K562 (cell line): ENCODE measurements around the gene ETV2. TPM values are rescaled to one million over a fixed set of nuclear protein-coding genes. Genes with fewer than 3 reads are reported as not detected.

Experiments
- BCOR ChIP-seq: fragments of 450-650 bp; IDR thresholded peaks from 2 replicates; pipeline ENCODE4 v1.6.1; 2016
- BRCA1 ChIP-seq, 2 experiments: fragments of 450-650 bp in 1 of 2; sonication (generic) in 1 of 2; formaldehyde crosslinking in 1 of 2; IDR thresholded peaks; 2 replicates each; pipeline versions ENCODE4 v1.5.0 to v1.6.1; 2017 to 2020; ENCODE audit warnings: mild to moderate bottlenecking in 1 of 2, missing genetic modification reagents in 1 of 2
- CBX1 ChIP-seq: sonication (generic); IDR thresholded peaks from 2 replicates; pipeline ENCODE4 v1.6.1; 2016; ENCODE audit warnings: antibody characterized with exemption, low read depth, mild to moderate bottlenecking
- CTCFL ChIP-seq: IDR thresholded peaks from 2 replicates; pipeline ENCODE4 v1.6.1; 2011; ENCODE audit warnings: borderline replicate concordance, low read depth, mild to moderate bottlenecking, moderate library complexity, low read length; ENCODE audit not compliant: insufficient read depth, poor library complexity, severe bottlenecking
- DACH1 ChIP-seq: fragments of 450-650 bp; IDR thresholded peaks from 2 replicates; pipeline ENCODE4 v1.6.1; 2018; ENCODE audit not compliant: partially characterized antibody
- MTA3 ChIP-seq: fragments of 450-650 bp; formaldehyde crosslinking; IDR thresholded peaks from 2 replicates; pipeline ENCODE4 v1.6.1; 2017; ENCODE audit warnings: mild to moderate bottlenecking, borderline replicate concordance
- PRDM10 ChIP-seq: fragments of 450-650 bp; IDR thresholded peaks from 2 replicates; pipeline ENCODE4 v1.6.1; 2018; ENCODE audit not compliant: partially characterized antibody
- SMARCA4 ChIP-seq: fragments of 450-650 bp; IDR thresholded peaks from 2 replicates; pipeline ENCODE4 v1.6.1; 2016
- TFAP4 ChIP-seq: sonication (generic); formaldehyde crosslinking; IDR thresholded peaks from 2 replicates; pipeline ENCODE4 v1.8.0; 2022; ENCODE audit warnings: missing genetic modification reagents, mild to moderate bottlenecking, moderate library complexity, borderline replicate concordance
- VEZF1 ChIP-seq: fragments of 200-800 bp; sonication (Bioruptor generic); IDR thresholded peaks from 2 replicates; pipeline ENCODE4 v1.6.1; 2017; ENCODE audit warnings: missing genetic modification characterization, missing compliant biosample characterization
- ZBTB1 ChIP-seq: sonication (generic); formaldehyde crosslinking; IDR thresholded peaks from 2 replicates; pipeline ENCODE4 v1.8.1; 2023; ENCODE audit warnings: missing genetic modification reagents, low read depth, mild to moderate bottlenecking, borderline replicate concordance
- ZBTB12 ChIP-seq: fragments of 250-450 bp; sonication (Bioruptor Pico); IDR thresholded peaks from 2 replicates; pipeline ENCODE4 v1.4.0; 2020
- ZNF263 ChIP-seq: sonication (generic); formaldehyde crosslinking; IDR thresholded peaks from 2 replicates; pipeline ENCODE4 v1.8.0; 2022; ENCODE audit warnings: mild to moderate bottlenecking, missing genetic modification reagents, borderline replicate concordance
- ZNF398 ChIP-seq: fragments of 250-450 bp; sonication (Bioruptor Pico); IDR thresholded peaks from 2 replicates; pipeline ENCODE4 v1.8.0; 2021; ENCODE audit warnings: moderate library complexity, mild to moderate bottlenecking, inconsistent platforms
- polyA plus RNA-seq, 8 experiments: library from polyadenylated mRNA; depleted of rRNA in 4 of 8; stranded (reverse) in 5 of 8; unstranded in 3 of 8; fragments of >200 nt; fragmentation: Nextera tagmentation in 2 of 8; fragmentation: Illumina TruSeq in 1 of 8; extraction: Ambion mirVana in 2 of 8; extraction: Trizol in 1 of 8; gene quantifications; 2 replicates each; pipeline versions ENCODE4 v1.2.1 to v1.2.3, GENCODE V29; 2011 to 2014; ENCODE audit warnings: inconsistent platforms in 1 of 8, missing spikeins in 1 of 8
- total RNA-seq, 7 experiments: library from RNA; depleted of rRNA in 6 of 7; stranded (reverse); fragments of >200 nt in 6 of 7; fragmentation: Illumina TruSeq in 2 of 7; extraction: Trizol in 2 of 7; gene quantifications; 2 replicates each; pipeline versions ENCODE4 v1.2.1 to v1.2.3, GENCODE V29; 2011 to 2021; ENCODE audit warnings: low replicate concordance in 1 of 7

ETV2 gene
- total and polyA plus RNA-seq, 9 of the 15 experiments (the other 6 are each of a cell fraction or from before 2014, with no cell fraction given) = 0.11 to 3.7 (median 0.55) TPM

- no peak for TF ChIP-seq ZNF263 (CRISPR knock-in tag)
- peak; percentile 85 for TF ChIP-seq VEZF1 (CRISPR knock-in tag)
- 0 out of 2 replicates have a peak, but pooled peaks have one; percentile 54 for TF ChIP-seq MTA3
- TF ChIP-seq SMARCA4 = peak; percentile 57
- TF ChIP-seq TFAP4 = peak; percentile 77; the same call in 1 of the 2 replicates
- TF ChIP-seq CBX1 = 0 out of 2 replicates have a peak, but pooled peaks have one; percentile 31
- peak; percentile 19 for TF ChIP-seq PRDM10
- no peak for TF ChIP-seq ZNF398 (CRISPR knock-in tag)
- no peak for TF ChIP-seq BRCA1 (IDR thresholded peaks at IDR 0.05)
- TF ChIP-seq BRCA1 (CRISPR knock-in tag; IDR thresholded peaks at IDR 0.05) = no peak
- no peak for TF ChIP-seq DACH1
- TF ChIP-seq CTCFL = no peak
- peak; percentile 85 for TF ChIP-seq ZBTB12 (CRISPR knock-in tag)
- TF ChIP-seq BCOR = no peak
- no peak for TF ChIP-seq ZBTB1 (CRISPR knock-in tag)
Observed at GRCh38 chr19:35641515-35642151, at the start of gene ETV2 (continued).
